22Rv1 (cell line): Measurements from ENCODE around the gene RBCK1.

Experiments
- H3K27ac ChIP-seq: fragments of 450-650 bp; 2 replicates; pipeline ENCODE4 v1.5.1; 2017
- CTCF ChIP-seq: fragments of 450-650 bp; IDR thresholded peaks from 2 replicates; pipeline ENCODE4 v1.5.1; 2017; ENCODE audit warnings: mild to moderate bottlenecking
- ZFX ChIP-seq: fragments of 450-650 bp; IDR thresholded peaks from 2 replicates; pipeline ENCODE4 v1.6.1; 2017; ENCODE audit warnings: antibody characterized with exemption, borderline replicate concordance

Gene RBCK1

DNA sequence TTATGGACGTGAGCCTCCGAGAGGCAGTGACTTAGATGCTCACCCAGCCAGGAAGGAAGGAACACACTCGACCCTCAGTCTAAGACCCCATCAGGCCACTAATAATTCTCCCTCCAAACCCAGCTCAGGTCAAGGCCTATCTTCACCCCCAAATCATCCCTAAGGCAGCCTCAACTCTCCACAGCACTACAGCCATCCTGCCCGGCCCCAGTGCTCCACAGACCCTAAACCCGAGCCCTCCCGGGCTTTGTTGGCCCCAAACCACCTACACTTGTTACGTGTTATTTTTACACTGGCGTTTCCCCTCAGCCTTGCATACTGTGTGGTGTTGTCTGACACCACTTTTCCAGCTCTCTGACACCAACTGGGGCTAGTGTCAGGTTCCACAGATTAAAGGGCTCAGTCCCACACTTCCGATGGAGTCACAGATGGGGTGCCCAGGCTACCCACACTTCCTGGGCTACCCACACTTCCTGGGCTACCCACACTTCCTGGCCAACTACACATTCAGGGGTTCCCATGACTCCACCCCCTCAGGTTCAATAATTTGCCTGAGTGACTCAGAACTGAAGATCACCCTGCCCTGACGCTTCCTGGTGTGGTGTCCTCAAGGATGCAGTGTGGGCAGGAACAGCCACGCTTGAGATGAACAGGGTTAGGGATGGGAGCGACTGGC lies 25.3 kb downstream of the RBCK1 start:
- peak overlapping the region; percentile 31 for H3K27ac ChIP-seq
- no peak for TF ChIP-seq ZFX
- TF ChIP-seq CTCF = no peak

GRCh38 chr20:434221-434620 lies 26.1 kb downstream of the RBCK1 start:
- TF ChIP-seq ZFX (no peak), CTCF (no peak)
- H3K27ac ChIP-seq = peak overlapping the region; percentile 31

DNA sequence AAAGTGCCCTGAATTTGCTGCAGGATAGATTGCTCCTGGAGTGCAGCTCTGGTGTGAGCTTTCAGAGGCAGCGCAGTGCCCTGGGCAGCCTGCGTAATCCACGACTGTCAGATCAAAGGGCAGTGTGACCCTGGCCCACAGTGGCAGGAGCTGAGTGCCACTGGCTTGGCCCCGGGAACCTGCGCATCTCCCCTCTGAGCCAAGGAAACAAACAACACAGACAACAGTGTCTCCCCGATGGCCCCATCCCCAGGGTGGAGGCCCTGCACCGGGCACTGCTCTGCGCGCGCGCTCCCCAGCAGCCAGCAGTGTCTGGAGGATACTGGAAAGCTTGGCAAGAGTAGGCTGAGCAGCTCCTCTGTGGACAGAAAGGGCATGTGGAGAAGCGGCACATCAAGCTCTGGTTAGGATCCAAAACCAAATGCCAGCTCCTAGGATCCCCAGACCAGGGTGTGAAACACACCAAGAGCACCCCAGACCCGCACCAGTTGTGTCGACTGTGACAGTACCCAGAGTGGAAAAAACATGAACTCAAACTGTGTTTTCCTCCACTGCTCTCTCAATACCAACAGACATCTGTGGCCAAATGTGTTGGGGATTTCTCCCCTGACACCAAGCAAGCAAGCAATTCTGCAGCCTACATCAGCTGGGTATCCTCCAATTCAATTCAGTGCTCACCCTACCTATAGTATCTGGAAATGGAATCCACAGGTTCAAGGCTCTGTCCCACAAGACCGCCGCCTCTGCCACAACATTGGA lies 26.7 kb downstream of the RBCK1 start:
- TF ChIP-seq CTCF = no peak
- TF ChIP-seq ZFX = no peak
- H3K27ac ChIP-seq = peak overlapping the region; percentile 31

DNA sequence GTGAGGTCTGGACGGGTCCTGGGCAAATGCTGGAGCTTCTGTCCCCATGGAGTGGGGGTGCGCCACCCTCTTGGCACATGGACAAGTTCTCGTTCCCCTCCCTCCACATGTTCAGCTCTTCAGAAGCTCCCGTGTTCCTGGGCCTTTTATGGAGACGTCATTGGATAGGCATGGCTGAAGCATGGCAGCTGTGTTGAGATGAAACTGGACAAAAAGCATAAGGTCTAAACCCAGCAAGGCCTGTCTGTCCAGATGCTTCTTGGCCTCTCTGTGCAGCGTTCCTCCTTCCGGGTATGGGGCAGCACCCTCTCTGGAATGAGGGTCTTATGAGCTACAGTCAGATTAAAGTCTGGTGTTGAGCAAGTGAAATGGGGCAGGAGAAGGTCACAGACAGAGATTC lies 27.5 kb downstream of the RBCK1 start:
- no peak for TF ChIP-seq CTCF
- TF ChIP-seq ZFX = no peak
- H3K27ac ChIP-seq = peak overlapping the region; percentile 22

DNA sequence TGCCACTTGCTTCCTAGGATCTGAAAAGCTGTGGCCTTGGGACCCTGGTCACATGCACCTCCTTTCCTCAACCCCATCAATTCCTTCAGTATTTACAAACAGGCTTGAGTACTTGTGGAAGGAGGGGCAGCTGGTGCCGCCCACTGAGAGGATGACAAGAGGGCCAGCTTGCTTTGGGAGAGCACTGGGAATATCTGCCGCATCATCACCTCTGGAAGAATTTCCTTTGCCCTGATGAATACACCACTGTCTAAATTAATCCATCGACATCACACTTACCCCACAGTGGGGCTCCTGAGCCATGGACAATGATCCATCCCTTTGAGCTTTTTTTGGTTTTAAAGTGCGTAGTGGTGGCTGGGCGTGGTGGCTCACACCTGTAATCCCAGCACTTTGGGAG lies 28.4 kb downstream of the RBCK1 start:
- no peak for TF ChIP-seq ZFX
- no peak for TF ChIP-seq CTCF
- 0 out of 2 replicates have a peak overlapping the region, but pooled peaks have one; percentile 22 for H3K27ac ChIP-seq

GRCh38 chr20:437787-438486 lies 29.8 kb downstream of the RBCK1 start:
- H3K27ac ChIP-seq = no peak overlapping the region
- no peak for TF ChIP-seq ZFX
- TF ChIP-seq CTCF = no peak
